SIG-M5 treated with dmso at 0.1 percent for 504 hours (cell line): ENCODE results near the gene SET.

Experiments used
- DNase-seq: peaks from one replicate; lab custom pipeline; 2025; ENCODE audit not compliant: unreplicated experiment; lab: John Stamatoyannopoulos, UW

The SET gene

GRCh38 chr9:128707446-128707845, 18.4 kb downstream of the SET start:
- DNase-seq: no peak

- DNase-seq: no peak
Measured at GRCh38 chr9:128712451-128713410, 23.7 kb downstream of the SET start.

GRCh38 chr9:128713411-128713780, 24.4 kb downstream of the SET start:
- no peak for DNase-seq

- no peak for DNase-seq
Measured at GRCh38 chr9:128713941-128714573, 25.0 kb downstream of the SET start.

GRCh38 chr9:128714586-128715435, 25.8 kb downstream of the SET start:
- no peak for DNase-seq

GRCh38 chr9:128715436-128715750, 26.4 kb downstream of the SET start:
- DNase-seq: no peak

- DNase-seq: no peak
Measured at GRCh38 chr9:128716581-128717254, 27.7 kb downstream of the SET start.

GRCh38 chr9:128718047-128718446, 29.0 kb downstream of the SET start:
- no peak for DNase-seq

GRCh38 chr9:128718475-128718874, 29.5 kb downstream of the SET start:
- no peak for DNase-seq

GRCh38 chr9:128719919-128720605, 31.0 kb downstream of the SET start:
- no peak for DNase-seq

GRCh38 chr9:128720841-128721486, 31.9 kb downstream of the SET start:
- no peak for DNase-seq

GRCh38 chr9:128721487-128722010, 32.5 kb downstream of the SET start:
- DNase-seq: no peak

- DNase-seq: no peak
Measured at GRCh38 chr9:128722380-128723351, 33.6 kb downstream of the SET start.

GRCh38 chr9:128723352-128723865, 34.4 kb downstream of the SET start:
- no peak for DNase-seq

GRCh38 chr9:128723866-128724743, 35.1 kb downstream of the SET start, which contains the start of gene ZDHHC12:
Gene ZDHHC12 (minus strand): TSS chr9:128724127. CDS start chr9:128724093, 34 bp downstream.
- DNase-seq: peak; percentile 98

- peak; percentile 72 for DNase-seq
Measured at GRCh38 chr9:128724744-128725211, 35.8 kb downstream of the SET start.

GRCh38 chr9:128727640-128728248, 38.7 kb downstream of the SET start:
- no peak for DNase-seq
